MM.1S (cell line): ENCODE results near the gene DCAF17.

ENCODE experiments used
- DNase-seq: peaks from one replicate; pipeline ENCODE4 v3.0.0-alpha.2; 2015
- H2AFZ ChIP-seq: fragments of 300-600 bp; sonication (generic); 2 replicates; pipeline ENCODE4 v1.6.0; 2016; ENCODE audit warnings: antibody characterized with exemption, low read length
- H3F3A ChIP-seq: fragments of 300-600 bp; sonication (generic); 2 replicates; pipeline ENCODE4 v1.6.1; 2016; ENCODE audit warnings: mild to moderate bottlenecking, antibody characterized with exemption, low read length, moderate library complexity, mixed read lengths; ENCODE audit not compliant: insufficient read depth
- H3K27ac ChIP-seq: fragments of 300-600 bp; sonication (generic); 2 replicates; pipeline ENCODE4 v1.5.1; 2016; ENCODE audit warnings: mild to moderate bottlenecking, low read length
- H3K27me3 ChIP-seq: fragments of 300-600 bp; sonication (generic); replicated peaks from 2 replicates; pipeline ENCODE4 v1.6.0; 2016; ENCODE audit warnings: low read length; ENCODE audit not compliant: insufficient read depth
- H3K36me3 ChIP-seq: fragments of 300-600 bp; sonication (generic); replicated peaks from 2 replicates; pipeline ENCODE4 v1.6.1; 2016; ENCODE audit warnings: mild to moderate bottlenecking, low read length, mixed read lengths; ENCODE audit not compliant: insufficient read depth
- H3K4me1 ChIP-seq: fragments of 300-600 bp; sonication (generic); 2 replicates; pipeline ENCODE4 v1.6.1; 2016; ENCODE audit warnings: low read length, mixed read lengths
- H3K4me2 ChIP-seq: fragments of 300-600 bp; sonication (generic); 2 replicates; pipeline ENCODE4 v1.6.0; 2016; ENCODE audit warnings: low read depth, low read length
- H3K4me3 ChIP-seq: fragments of 300-600 bp; sonication (generic); 2 replicates; pipeline ENCODE4 v1.5.1; 2016; ENCODE audit warnings: low read length, mixed read lengths
- H3K79me2 ChIP-seq: fragments of 300-600 bp; sonication (generic); 2 replicates; pipeline ENCODE4 v1.6.1; 2016; ENCODE audit warnings: mixed run types, low read length, mixed read lengths
- H3K9ac ChIP-seq: fragments of 300-600 bp; sonication (generic); 2 replicates; pipeline ENCODE4 v1.6.1; 2016; ENCODE audit warnings: low read length, mixed read lengths
- H3K9me2 ChIP-seq: fragments of 300-600 bp; sonication (generic); replicated peaks from 2 replicates; pipeline ENCODE4 v1.6.1; 2016; ENCODE audit warnings: mild to moderate bottlenecking, low read length, mixed read lengths; ENCODE audit not compliant: insufficient read depth
- H3K9me3 ChIP-seq: fragments of 300-600 bp; sonication (generic); replicated peaks from 2 replicates; pipeline ENCODE4 v1.6.1; 2016; ENCODE audit warnings: mild to moderate bottlenecking, low read length, mixed read lengths; ENCODE audit not compliant: insufficient read depth
- H4K20me1 ChIP-seq: fragments of 300-600 bp; sonication (generic); 2 replicates; pipeline ENCODE4 v1.6.1; 2016; ENCODE audit warnings: mild to moderate bottlenecking, low read length, moderate library complexity, mixed read lengths; ENCODE audit not compliant: insufficient read depth
- EZH2 ChIP-seq: fragments of 300-600 bp; sonication (generic); optimal IDR thresholded peaks from 2 replicates; pipeline ENCODE3; 2017; ENCODE audit warnings: low read depth, mild to moderate bottlenecking, antibody characterized with exemption, low read length, mixed read lengths
- EZH2phosphoT487 ChIP-seq: fragments of 300-600 bp; sonication (generic); IDR thresholded peaks from 2 replicates; pipeline ENCODE4 v1.6.1; 2018; ENCODE audit warnings: antibody characterized with exemption, low read length
- TF ChIP-seq, protein P1 (sequence below): fragments of 300-600 bp; sonication (generic); IDR thresholded peaks from 2 replicates; pipeline ENCODE4 v1.5.1; 2016; ENCODE audit warnings: antibody characterized with exemption, low read length, mixed read lengths

The DCAF17 gene

GRCh38 chr2:171485116-171485515 lies 51.1 kb downstream of the DCAF17 start:
- H3K27ac ChIP-seq, result no peak overlapping the region
- H3K27me3 ChIP-seq, result no peaks in the 10 kb centered on the region
- no peaks in the 10 kb centered on the region for H3F3A ChIP-seq
- no peaks in the 10 kb centered on the region for H4K20me1 ChIP-seq
- no peak overlapping the region for H3K4me3 ChIP-seq
- H3K79me2 ChIP-seq, result no peaks in the 10 kb centered on the region
- H3K4me2 ChIP-seq, result no peak overlapping the region
- H3K4me1 ChIP-seq, result peaks cover 7% of the 10 kb centered on the region
- H3K9me3 ChIP-seq, result no peaks in the 10 kb centered on the region
- H2AFZ ChIP-seq, result no peak overlapping the region
- H3K9me2 ChIP-seq, result no peaks in the 10 kb centered on the region
- H3K36me3 ChIP-seq, result no peaks in the 10 kb centered on the region
- no peak for DNase-seq
- no peak for TF ChIP-seq EZH2phosphoT487
- no peak for TF ChIP-seq EZH2
- TF ChIP-seq, protein P1, sequence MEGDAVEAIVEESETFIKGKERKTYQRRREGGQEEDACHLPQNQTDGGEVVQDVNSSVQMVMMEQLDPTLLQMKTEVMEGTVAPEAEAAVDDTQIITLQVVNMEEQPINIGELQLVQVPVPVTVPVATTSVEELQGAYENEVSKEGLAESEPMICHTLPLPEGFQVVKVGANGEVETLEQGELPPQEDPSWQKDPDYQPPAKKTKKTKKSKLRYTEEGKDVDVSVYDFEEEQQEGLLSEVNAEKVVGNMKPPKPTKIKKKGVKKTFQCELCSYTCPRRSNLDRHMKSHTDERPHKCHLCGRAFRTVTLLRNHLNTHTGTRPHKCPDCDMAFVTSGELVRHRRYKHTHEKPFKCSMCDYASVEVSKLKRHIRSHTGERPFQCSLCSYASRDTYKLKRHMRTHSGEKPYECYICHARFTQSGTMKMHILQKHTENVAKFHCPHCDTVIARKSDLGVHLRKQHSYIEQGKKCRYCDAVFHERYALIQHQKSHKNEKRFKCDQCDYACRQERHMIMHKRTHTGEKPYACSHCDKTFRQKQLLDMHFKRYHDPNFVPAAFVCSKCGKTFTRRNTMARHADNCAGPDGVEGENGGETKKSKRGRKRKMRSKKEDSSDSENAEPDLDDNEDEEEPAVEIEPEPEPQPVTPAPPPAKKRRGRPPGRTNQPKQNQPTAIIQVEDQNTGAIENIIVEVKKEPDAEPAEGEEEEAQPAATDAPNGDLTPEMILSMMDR, result no peak
- H3K9ac ChIP-seq, result no peak overlapping the region

GRCh38 chr2:171487201-171487600 lies 53.2 kb downstream of the DCAF17 start:
- Histone ChIP-seq H3K27ac (no peak overlapping the region), H3K27me3 (no peaks in the 10 kb centered on the region), H3K9ac (no peak overlapping the region), H4K20me1 (no peaks in the 10 kb centered on the region), H3K9me3 (no peaks in the 10 kb centered on the region), H3K4me3 (no peak overlapping the region), H3K4me2 (no peak overlapping the region), H2AFZ (no peak overlapping the region), H3K4me1 (peaks cover 3% of the 10 kb centered on the region; the same call in 1 of the 2 replicates), H3K36me3 (no peaks in the 10 kb centered on the region), H3K79me2 (no peaks in the 10 kb centered on the region), H3K9me2 (no peaks in the 10 kb centered on the region), H3F3A (no peaks in the 10 kb centered on the region)
- TF ChIP-seq EZH2 (no peak), EZH2phosphoT487 (no peak)
- TF ChIP-seq, protein P1, result no peak
- no peak for DNase-seq

GRCh38 chr2:171487803-171488259 lies 53.8 kb downstream of the DCAF17 start:
- no peaks in the 10 kb centered on the region for H3K4me1 ChIP-seq
- TF ChIP-seq EZH2 (no peak), EZH2phosphoT487 (no peak)
- TF ChIP-seq, protein P1, result no peak

More at GRCh38 chr2:171487803-171488259, 53.8 kb downstream of the DCAF17 start:
- Histone ChIP-seq H3K36me3 (no peaks in the 10 kb centered on the region), H3K4me2 (no peak overlapping the region), H2AFZ (no peak overlapping the region), H3F3A (no peaks in the 10 kb centered on the region), H3K9me3 (no peaks in the 10 kb centered on the region), H3K4me3 (no peak overlapping the region), H4K20me1 (no peaks in the 10 kb centered on the region), H3K27ac (no peak overlapping the region), H3K9ac (no peak overlapping the region), H3K79me2 (no peaks in the 10 kb centered on the region), H3K9me2 (no peaks in the 10 kb centered on the region), H3K27me3 (no peaks in the 10 kb centered on the region)
- no peak for DNase-seq
